Activated B cell treated with CpG ODN at 0.5 μM for 24 hours (primary cell): ENCODE results near the gene WBP2. TPM values are rescaled to one million over a fixed set of nuclear protein-coding genes. Genes with fewer than 3 reads are reported as not detected.

ENCODE experiments used
- ATAC-seq: fragments of 200-7000 bp; cut with Tn5 transposase; one replicate; pipeline ENCODE4 v1.10.0; 2021; ENCODE audit warnings: low read depth, mild to moderate bottlenecking, moderate library complexity
- CTCF ChIA-PET: fragments of 350-600 bp; sonication (Branson Sonifier 250); formaldehyde crosslinking; loops from one replicate; lab custom pipeline; 2021; ENCODE audit warnings: antibody characterized with exemption; lab: Charles Lee
- POLR2A ChIA-PET: fragments of 350-600 bp; sonication (Branson Sonifier 250); formaldehyde crosslinking; loops from one replicate; lab custom pipeline; 2021; ENCODE audit warnings: antibody characterized with exemption; lab: Charles Lee
- DNase-seq: peaks from one replicate; pipeline ENCODE4 v3.0.0; 2022
- H3K27ac Mint-ChIP-seq: one replicate; pipeline ENCODE4 v1.8.0; 2020; ENCODE audit warnings: mixed read lengths
- H3K27me3 Mint-ChIP-seq: one replicate; pipeline ENCODE4 v1.8.0; 2021; ENCODE audit warnings: mixed read lengths
- H3K36me3 Mint-ChIP-seq: one replicate; pipeline ENCODE4 v1.8.0; 2021; ENCODE audit warnings: low read depth, mixed read lengths
- H3K4me1 Mint-ChIP-seq: one replicate; pipeline ENCODE4 v1.8.0; 2021; ENCODE audit warnings: mixed read lengths
- H3K4me3 Mint-ChIP-seq: one replicate; pipeline ENCODE4 v1.8.0; 2020; ENCODE audit warnings: mild to moderate bottlenecking, mixed read lengths
- H3K9me3 Mint-ChIP-seq: one replicate; pipeline ENCODE4 v1.8.0; 2020; ENCODE audit warnings: mixed read lengths
- intact Hi-C: fragments of 100-400 bp; cut with micrococcal nuclease; formaldehyde crosslinking; loops from one replicate; pipeline ENCODE4 v1.15.1; 2024
- total RNA-seq: library from RNA; stranded (reverse); gene quantifications from 2 replicates; pipeline ENCODE4 v1.2.3, GENCODE V29; 2022
- TF ChIP-seq, protein P1 (sequence below): fragments of 200-600 bp; IDR thresholded peaks from one replicate; pipeline ENCODE4 v1.8.0; 2022; ENCODE audit warnings: antibody characterized with exemption, mild to moderate bottlenecking

The WBP2 gene
- 66.0 and 68.7 TPM in 2 replicates for total RNA-seq

DNA sequence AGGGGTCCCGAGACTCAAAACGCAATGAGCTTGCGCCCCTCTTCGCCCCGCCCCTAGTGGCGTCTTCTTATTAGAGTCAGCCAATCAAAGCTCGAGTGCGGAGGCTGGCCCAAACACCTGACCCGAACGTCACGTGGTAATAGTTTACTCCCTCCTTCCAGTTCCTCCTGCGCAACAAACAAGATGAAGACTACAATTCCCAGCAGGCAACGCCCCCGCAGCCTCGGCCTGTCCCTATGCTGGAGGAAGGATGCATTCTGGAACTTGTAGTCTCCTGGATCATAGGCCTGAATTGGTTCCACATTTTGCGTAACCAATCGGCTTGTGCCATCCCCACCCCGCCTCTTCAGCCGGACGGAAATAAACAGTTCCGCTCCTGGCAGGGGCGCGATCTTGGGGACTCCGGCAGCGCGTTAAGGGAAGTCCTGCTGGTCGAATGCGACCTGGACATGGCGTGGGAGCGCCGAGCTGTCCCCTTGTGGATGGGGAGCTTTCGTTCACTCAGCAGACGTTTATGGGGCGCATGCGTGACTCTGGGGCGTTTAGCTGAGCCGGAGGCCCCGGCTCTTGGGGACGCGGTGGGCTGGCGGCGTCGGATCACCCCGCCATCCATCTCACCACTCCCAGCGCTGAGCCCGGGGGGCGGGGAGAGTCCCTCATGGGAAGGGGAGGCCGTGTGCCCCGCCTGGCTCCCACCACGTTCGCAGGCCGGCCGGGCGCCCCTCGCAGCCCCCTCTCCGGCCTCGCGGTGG is at the start of gene WBP2:
Gene WBP2 (minus strand): TSS at position 26 of the 752 bp plus-strand sequence. CDS start 38 bp downstream, outside the sequence.
- H3K9me3 Mint-ChIP-seq = no peaks in the 10 kb centered on the region
- TF ChIP-seq, protein P1, sequence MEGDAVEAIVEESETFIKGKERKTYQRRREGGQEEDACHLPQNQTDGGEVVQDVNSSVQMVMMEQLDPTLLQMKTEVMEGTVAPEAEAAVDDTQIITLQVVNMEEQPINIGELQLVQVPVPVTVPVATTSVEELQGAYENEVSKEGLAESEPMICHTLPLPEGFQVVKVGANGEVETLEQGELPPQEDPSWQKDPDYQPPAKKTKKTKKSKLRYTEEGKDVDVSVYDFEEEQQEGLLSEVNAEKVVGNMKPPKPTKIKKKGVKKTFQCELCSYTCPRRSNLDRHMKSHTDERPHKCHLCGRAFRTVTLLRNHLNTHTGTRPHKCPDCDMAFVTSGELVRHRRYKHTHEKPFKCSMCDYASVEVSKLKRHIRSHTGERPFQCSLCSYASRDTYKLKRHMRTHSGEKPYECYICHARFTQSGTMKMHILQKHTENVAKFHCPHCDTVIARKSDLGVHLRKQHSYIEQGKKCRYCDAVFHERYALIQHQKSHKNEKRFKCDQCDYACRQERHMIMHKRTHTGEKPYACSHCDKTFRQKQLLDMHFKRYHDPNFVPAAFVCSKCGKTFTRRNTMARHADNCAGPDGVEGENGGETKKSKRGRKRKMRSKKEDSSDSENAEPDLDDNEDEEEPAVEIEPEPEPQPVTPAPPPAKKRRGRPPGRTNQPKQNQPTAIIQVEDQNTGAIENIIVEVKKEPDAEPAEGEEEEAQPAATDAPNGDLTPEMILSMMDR = no peak
- CTCF ChIA-PET = interaction anchor here (0.8 to 4.4 kb wide), 13 partner anchors 9 to 223 kb away, joined by 3 to 34 read pairs (median 4); partner anchors contain the start of genes GALK1, MRPL38, SMIM5 and TRIM47
- H3K4me3 Mint-ChIP-seq = no peak within 1 kb of the TSS
- DNase-seq (peak; percentile 84), ATAC-seq (peak; percentile 87)
- no peaks in the 10 kb centered on the region for H3K27me3 Mint-ChIP-seq
- intact Hi-C loops = loop anchor here (1.0 to 5.0 kb wide), 12 partner anchors 9 to 673 kb away; partner anchors contain the start of genes ACOX1, FBF1, MRPL38 and PRPSAP1
- peak within 1 kb of the TSS; percentile 79 for H3K27ac Mint-ChIP-seq
- peaks cover 14% of the 10 kb centered on the region for H3K36me3 Mint-ChIP-seq
- H3K4me1 Mint-ChIP-seq = peaks cover 48% of the 10 kb centered on the region
- POLR2A ChIA-PET = interaction anchor here (0.5 to 6.5 kb wide), 47 partner anchors 9 to 842 kb away, joined by 3 to 129 read pairs (median 5); partner anchors contain the start of genes ACOX1, GALK1, MRPL38 and MRPL58

DNA sequence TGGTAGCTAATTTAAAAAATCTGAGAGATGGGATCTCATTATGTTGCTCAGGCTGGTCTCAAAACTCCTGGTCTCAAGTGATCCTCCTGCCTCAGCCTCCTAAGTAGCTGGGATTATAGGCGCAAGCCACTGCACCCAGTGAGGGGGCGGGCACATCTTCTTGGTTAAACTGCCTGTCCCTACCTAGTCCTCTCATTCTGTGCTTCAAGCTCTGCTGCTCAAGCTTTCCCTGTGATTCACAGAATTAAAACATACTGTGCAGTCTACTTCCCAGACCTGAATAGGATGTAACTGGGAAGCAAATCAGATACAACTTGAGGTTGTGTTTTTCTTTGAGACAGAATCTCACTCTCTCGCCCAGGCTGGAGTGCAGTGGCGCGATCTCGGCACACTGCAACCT is 47.3 kb upstream of the WBP2 start:
- CTCF ChIA-PET = interaction anchor here (4.1 kb wide), 1 partner anchor 101 kb away, joined by 47 read pairs; no protein-coding TSS in a partner anchor
- Mint-ChIP-seq H3K4me1 (peaks cover 13% of the 10 kb centered on the region), H3K36me3 (peaks cover 38% of the 10 kb centered on the region), H3K9me3 (no peaks in the 10 kb centered on the region), H3K27me3 (no peaks in the 10 kb centered on the region), H3K27ac (no peak overlapping the region), H3K4me3 (no peak overlapping the region)
- POLR2A ChIA-PET = interaction anchor here (0.6 kb wide), 2 partner anchors 96 to 117 kb away, joined by 3 to 5 read pairs; no protein-coding TSS in a partner anchor
- intact Hi-C loops = loop anchor here (10.0 kb wide), 1 partner anchor 372 kb away; no protein-coding TSS in a partner anchor
- TF ChIP-seq, protein P1 = no peak
- ATAC-seq (no peak), DNase-seq (no peak)

DNA sequence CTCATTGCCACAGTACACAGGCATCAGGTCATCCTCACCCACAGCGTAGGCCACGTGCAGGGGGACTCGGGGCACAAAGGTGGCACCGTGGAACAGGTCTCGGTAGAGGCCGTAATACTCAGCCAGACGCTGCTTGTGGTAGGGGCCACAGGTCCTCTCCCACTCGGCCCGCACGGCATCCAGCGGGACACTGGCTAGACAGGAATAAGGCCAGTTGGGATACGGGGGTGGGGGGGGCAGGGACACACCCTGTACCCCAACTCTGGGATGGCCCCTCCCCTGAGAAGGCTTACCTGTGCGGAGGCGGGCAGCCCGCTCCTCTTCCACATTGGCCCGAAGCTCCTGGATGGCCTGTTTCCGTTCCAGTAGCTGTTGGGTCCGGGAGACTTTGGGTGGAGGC is 46.6 kb upstream of the WBP2 start:
- no peak overlapping the region for H3K4me3 Mint-ChIP-seq
- H3K27ac Mint-ChIP-seq = no peak overlapping the region
- POLR2A ChIA-PET = interaction anchor here (0.6 kb wide), 2 partner anchors 96 to 117 kb away, joined by 3 to 5 read pairs; no protein-coding TSS in a partner anchor

DNA sequence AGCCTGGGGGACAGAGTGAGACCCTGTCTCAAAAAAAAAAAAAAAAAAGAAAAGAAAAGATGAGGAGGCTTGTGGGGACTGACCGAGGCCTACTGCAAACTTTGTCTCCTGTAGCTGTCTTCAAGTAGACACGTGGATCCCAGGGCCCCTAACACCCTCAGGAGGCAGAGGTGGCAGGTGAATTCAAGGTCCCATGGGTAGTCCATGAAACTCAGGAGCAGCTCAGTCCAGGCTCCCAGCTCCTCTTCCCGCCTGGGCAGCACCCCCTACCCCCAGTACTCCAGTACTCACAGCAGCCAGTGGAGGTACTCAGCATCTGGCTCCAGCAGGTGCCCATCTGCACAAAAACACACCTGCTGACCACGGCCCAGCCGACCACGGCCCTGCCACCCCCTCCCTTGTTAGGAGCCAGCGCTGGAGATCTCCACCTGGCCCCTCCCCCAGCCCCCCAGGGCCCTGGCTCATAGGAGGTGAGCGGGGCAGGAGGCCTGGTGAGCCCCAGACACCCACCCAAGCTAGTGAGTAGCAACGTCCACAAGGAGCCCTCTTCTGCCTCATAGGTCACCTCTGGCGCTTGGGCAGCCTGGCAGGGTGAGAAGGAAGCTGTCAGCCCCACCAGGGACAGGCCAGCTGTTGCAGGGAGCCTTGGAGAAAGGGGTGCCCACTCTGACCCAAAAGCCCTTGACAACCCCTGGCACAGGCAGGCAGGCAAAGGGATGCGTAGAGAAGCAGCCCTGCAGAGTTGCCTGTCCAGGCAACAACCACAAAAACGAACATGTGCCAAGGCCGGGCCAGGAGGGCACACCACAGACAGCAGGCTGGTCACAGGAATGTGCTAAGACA is 45.8 kb upstream of the WBP2 start:
- POLR2A ChIA-PET = interaction anchor here (0.7 kb wide), 3 partner anchors 46 to 371 kb away, joined by 3 to 5 read pairs (median 3); partner anchors contain the start of gene WBP2
- no peak overlapping the region for H3K27ac Mint-ChIP-seq

More for the DNA sequence above, 46.6 kb upstream of the WBP2 start:
- DNase-seq (no peak), ATAC-seq (no peak)
- Mint-ChIP-seq H3K27me3 (no peaks in the 10 kb centered on the region), H3K4me1 (peaks cover 16% of the 10 kb centered on the region), H3K36me3 (peaks cover 40% of the 10 kb centered on the region), H3K9me3 (no peaks in the 10 kb centered on the region)
- intact Hi-C loops = loop anchor here (10.0 kb wide), 1 partner anchor 373 kb away; no protein-coding TSS in a partner anchor
- TF ChIP-seq, protein P1 = no peak
- CTCF ChIA-PET = no interaction called here

More for the DNA sequence above, 45.8 kb upstream of the WBP2 start:
- H3K36me3 Mint-ChIP-seq = peaks cover 40% of the 10 kb centered on the region
- DNase-seq (no peak), ATAC-seq (no peak)
- no peak overlapping the region for H3K4me3 Mint-ChIP-seq
- CTCF ChIA-PET = interaction anchor here (1.5 kb wide), 1 partner anchor 24 kb away, joined by 3 read pairs; no protein-coding TSS in a partner anchor
- TF ChIP-seq, protein P1 = no peak
- H3K4me1 Mint-ChIP-seq = peaks cover 16% of the 10 kb centered on the region
- H3K9me3 Mint-ChIP-seq = no peaks in the 10 kb centered on the region
- no peaks in the 10 kb centered on the region for H3K27me3 Mint-ChIP-seq
- intact Hi-C loops = loop anchor here (10.0 kb wide), 1 partner anchor 374 kb away; no protein-coding TSS in a partner anchor
